Activated B cell treated with CpG ODN at 0.5 μM for 24 hours (primary cell): ENCODE data around the gene PIEZO1. TPM values are rescaled to one million over a fixed set of nuclear protein-coding genes. Genes with fewer than 3 reads are reported as not detected.

ENCODE experiments used
- ATAC-seq: fragments of 200-7000 bp; cut with Tn5 transposase; one replicate; pipeline ENCODE4 v1.10.0; 2021; ENCODE audit warnings: low read depth, mild to moderate bottlenecking, moderate library complexity
- CTCF ChIA-PET: fragments of 350-600 bp; sonication (Branson Sonifier 250); formaldehyde crosslinking; loops from one replicate; lab custom pipeline; 2021; ENCODE audit warnings: antibody characterized with exemption; lab: Charles Lee
- POLR2A ChIA-PET: fragments of 350-600 bp; sonication (Branson Sonifier 250); formaldehyde crosslinking; loops from one replicate; lab custom pipeline; 2021; ENCODE audit warnings: antibody characterized with exemption; lab: Charles Lee
- DNase-seq: peaks from one replicate; pipeline ENCODE4 v3.0.0; 2022
- H3K27ac Mint-ChIP-seq: one replicate; pipeline ENCODE4 v1.8.0; 2020; ENCODE audit warnings: mixed read lengths
- H3K27me3 Mint-ChIP-seq: one replicate; pipeline ENCODE4 v1.8.0; 2021; ENCODE audit warnings: mixed read lengths
- H3K36me3 Mint-ChIP-seq: one replicate; pipeline ENCODE4 v1.8.0; 2021; ENCODE audit warnings: low read depth, mixed read lengths
- H3K4me1 Mint-ChIP-seq: one replicate; pipeline ENCODE4 v1.8.0; 2021; ENCODE audit warnings: mixed read lengths
- H3K4me3 Mint-ChIP-seq: one replicate; pipeline ENCODE4 v1.8.0; 2020; ENCODE audit warnings: mild to moderate bottlenecking, mixed read lengths
- H3K9me3 Mint-ChIP-seq: one replicate; pipeline ENCODE4 v1.8.0; 2020; ENCODE audit warnings: mixed read lengths
- intact Hi-C: fragments of 100-400 bp; cut with micrococcal nuclease; formaldehyde crosslinking; loops from one replicate; pipeline ENCODE4 v1.15.1; 2024
- total RNA-seq: library from RNA; stranded (reverse); gene quantifications from 2 replicates; pipeline ENCODE4 v1.2.3, GENCODE V29; 2022
- TF ChIP-seq, protein P1 (sequence below): fragments of 200-600 bp; IDR thresholded peaks from one replicate; pipeline ENCODE4 v1.8.0; 2022; ENCODE audit warnings: antibody characterized with exemption, mild to moderate bottlenecking

The PIEZO1 gene
- total RNA-seq, 1 donor from 2014 or later = 85.9 TPM

GRCh38 chr16:88804173-88804551 lies 19.1 kb upstream of the PIEZO1 start:
- CTCF ChIA-PET = interaction anchor here (1.5 to 1.7 kb wide), 2 partner anchors 23 to 67 kb away, joined by 3 to 4 read pairs; no protein-coding TSS in a partner anchor
- H3K27ac Mint-ChIP-seq = no peak overlapping the region
- DNase-seq = no peak

GRCh38 chr16:88803264-88803987 lies 18.4 kb upstream of the PIEZO1 start, which contains the start of gene CDT1:
Gene CDT1 (plus strand): TSS chr16:88803789. CDS start chr16:88803832, 43 bp downstream.
- CTCF ChIA-PET = interaction anchor here (0.8 to 1.7 kb wide), 2 partner anchors 16 to 66 kb away, joined by 3 to 4 read pairs; no protein-coding TSS in a partner anchor
- peak within 1 kb of the TSS; percentile 79 for H3K27ac Mint-ChIP-seq
- H3K4me1 Mint-ChIP-seq = peaks cover 22% of the 10 kb centered on the region
- H3K36me3 Mint-ChIP-seq = peaks cover 5% of the 10 kb centered on the region
- TF ChIP-seq, protein P1, sequence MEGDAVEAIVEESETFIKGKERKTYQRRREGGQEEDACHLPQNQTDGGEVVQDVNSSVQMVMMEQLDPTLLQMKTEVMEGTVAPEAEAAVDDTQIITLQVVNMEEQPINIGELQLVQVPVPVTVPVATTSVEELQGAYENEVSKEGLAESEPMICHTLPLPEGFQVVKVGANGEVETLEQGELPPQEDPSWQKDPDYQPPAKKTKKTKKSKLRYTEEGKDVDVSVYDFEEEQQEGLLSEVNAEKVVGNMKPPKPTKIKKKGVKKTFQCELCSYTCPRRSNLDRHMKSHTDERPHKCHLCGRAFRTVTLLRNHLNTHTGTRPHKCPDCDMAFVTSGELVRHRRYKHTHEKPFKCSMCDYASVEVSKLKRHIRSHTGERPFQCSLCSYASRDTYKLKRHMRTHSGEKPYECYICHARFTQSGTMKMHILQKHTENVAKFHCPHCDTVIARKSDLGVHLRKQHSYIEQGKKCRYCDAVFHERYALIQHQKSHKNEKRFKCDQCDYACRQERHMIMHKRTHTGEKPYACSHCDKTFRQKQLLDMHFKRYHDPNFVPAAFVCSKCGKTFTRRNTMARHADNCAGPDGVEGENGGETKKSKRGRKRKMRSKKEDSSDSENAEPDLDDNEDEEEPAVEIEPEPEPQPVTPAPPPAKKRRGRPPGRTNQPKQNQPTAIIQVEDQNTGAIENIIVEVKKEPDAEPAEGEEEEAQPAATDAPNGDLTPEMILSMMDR = no peak
- no peaks in the 10 kb centered on the region for H3K27me3 Mint-ChIP-seq
- DNase-seq (peak; percentile 88), ATAC-seq (peak; percentile 64)
- H3K9me3 Mint-ChIP-seq = no peaks in the 10 kb centered on the region
- H3K4me3 Mint-ChIP-seq = peak within 1 kb of the TSS; percentile 79
- intact Hi-C loops = loop anchor here (1.0 to 2.0 kb wide), 4 partner anchors 8 to 153 kb away; partner anchors contain the start of genes APRT, CYBA, GALNS and TRAPPC2L
- POLR2A ChIA-PET = interaction anchor here (0.6 to 2.5 kb wide), 9 partner anchors 8 to 897 kb away, joined by 3 to 18 read pairs (median 6); partner anchors contain the start of gene APRT

More at GRCh38 chr16:88804173-88804551, 19.1 kb upstream of the PIEZO1 start:
- peaks cover 9% of the 10 kb centered on the region for H3K36me3 Mint-ChIP-seq
- TF ChIP-seq, protein P1 = no peak
- POLR2A ChIA-PET = interaction anchor here (1.7 to 2.5 kb wide), 3 partner anchors 8 to 23 kb away, joined by 4 to 18 read pairs (median 6); partner anchors contain the start of gene APRT
- intact Hi-C loops = no loop called here
- ATAC-seq = no peak
- H3K9me3 Mint-ChIP-seq = no peaks in the 10 kb centered on the region
- H3K4me3 Mint-ChIP-seq = peak overlapping the region; percentile 32
- H3K4me1 Mint-ChIP-seq = peaks cover 22% of the 10 kb centered on the region
- H3K27me3 Mint-ChIP-seq = no peaks in the 10 kb centered on the region

DNA sequence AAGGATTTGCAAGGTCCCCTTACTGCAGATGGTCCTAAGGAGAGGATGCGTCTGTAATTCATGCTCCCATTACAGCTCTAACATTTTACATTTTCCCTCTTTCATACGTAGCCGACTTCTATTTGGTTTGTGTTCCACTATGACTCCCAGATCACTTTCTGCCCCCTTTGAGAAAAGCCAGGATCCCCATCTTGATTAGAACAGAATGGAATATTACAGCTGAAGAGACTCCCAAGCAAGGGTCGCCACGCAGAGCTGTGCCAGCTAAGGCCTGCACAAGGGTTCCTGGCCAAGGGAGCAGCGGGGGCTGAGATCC lies 15.2 kb upstream of the PIEZO1 start:
- intact Hi-C loops = no loop called here
- ChIA-PET POLR2A (interaction anchor here (2.1 to 3.7 kb wide), 2 partner anchors 11 to 18 kb away, joined by 5 to 37 read pairs; partner anchors contain the start of gene APRT), CTCF (interaction anchor here (1.8 kb wide), 1 partner anchor 63 kb away, joined by 6 read pairs; no protein-coding TSS in a partner anchor)
- Mint-ChIP-seq H3K27me3 (no peaks in the 10 kb centered on the region), H3K27ac (no peak overlapping the region), H3K9me3 (no peaks in the 10 kb centered on the region), H3K36me3 (no peaks in the 10 kb centered on the region), H3K4me3 (no peak overlapping the region), H3K4me1 (peaks cover 24% of the 10 kb centered on the region)
- ATAC-seq (no peak), DNase-seq (no peak)
- TF ChIP-seq, protein P1 = no peak

GRCh38 chr16:88799569-88800276 lies 14.7 kb upstream of the PIEZO1 start:
- Mint-ChIP-seq H3K27ac (no peak overlapping the region), H3K27me3 (no peaks in the 10 kb centered on the region), H3K4me1 (peaks cover 29% of the 10 kb centered on the region), H3K36me3 (no peaks in the 10 kb centered on the region), H3K4me3 (no peak overlapping the region), H3K9me3 (no peaks in the 10 kb centered on the region)
- ATAC-seq = no peak
- POLR2A ChIA-PET = interaction anchor here (2.1 to 3.7 kb wide), 2 partner anchors 12 to 18 kb away, joined by 5 to 37 read pairs; partner anchors contain the start of gene APRT
- TF ChIP-seq, protein P1 = no peak
- intact Hi-C loops = no loop called here
- no peak for DNase-seq
- CTCF ChIA-PET = interaction anchor here (0.7 to 1.8 kb wide), 3 partner anchors 12 to 62 kb away, joined by 4 to 6 read pairs (median 4); no protein-coding TSS in a partner anchor
